ENCODE data around the gene OSBPL8.

GRCh38 chr12:76441016-76441415 is 118.6 kb downstream of the OSBPL8 start:
- no peak for TF ChIP-seq EZH2 (IDR thresholded peaks at IDR 0.05)
- no peak for TF ChIP-seq POLR2AphosphoS5 (IDR thresholded peaks at IDR 0.05; ENCODE audit: borderline replicate concordance, low read depth, low read length)

Data from SK-N-MC (cell line).